GM21619 (cell line): ENCODE data around the gene CHRNA10.
"Not testable (repeated sequence)": the region's sequence is repeated elsewhere in the genome, so short reads cannot be mapped to it uniquely, and the experiment has no call there.

ENCODE experiments used
- ATAC-seq: cut with Tn5 transposase; IDR thresholded peaks from one replicate; pipeline ENCODE4 v1.9.1; 2021; ENCODE audit not compliant: unreplicated experiment

Gene CHRNA10

GRCh38 chr11:3665336-3666022 lies 5.7 kb downstream of the CHRNA10 start:
- no peak for ATAC-seq

- ATAC-seq = no peak
These were observed 7.1 kb downstream of the CHRNA10 start for GRCh38 chr11:3664032-3664630.

GRCh38 chr11:3662856-3663255 lies 8.3 kb downstream of the CHRNA10 start:
- ATAC-seq = no peak

GRCh38 chr11:3660960-3661359 lies 10.2 kb downstream of the CHRNA10 start:
- no peak for ATAC-seq

- no peak for ATAC-seq
These were observed 11.3 kb downstream of the CHRNA10 start for GRCh38 chr11:3659595-3660515.

GRCh38 chr11:3658252-3658651 lies 12.9 kb downstream of the CHRNA10 start:
- no peak for ATAC-seq

GRCh38 chr11:3657331-3657730 lies 13.9 kb downstream of the CHRNA10 start:
- not testable (repeated sequence) for ATAC-seq

- ATAC-seq = no peak
These were observed 15.6 kb downstream of the CHRNA10 start for GRCh38 chr11:3655547-3655946.

- not testable (repeated sequence) for ATAC-seq
These were observed 18.7 kb downstream of the CHRNA10 start for GRCh38 chr11:3652514-3652913.

GRCh38 chr11:3649374-3649773 lies 21.8 kb downstream of the CHRNA10 start:
- not testable (repeated sequence) for ATAC-seq

GRCh38 chr11:3648843-3649242 lies 22.3 kb downstream of the CHRNA10 start:
- not testable (repeated sequence) for ATAC-seq

- no peak for ATAC-seq
These were observed 25.6 kb downstream of the CHRNA10 start for GRCh38 chr11:3645552-3645951.

GRCh38 chr11:3644817-3645235 lies 26.4 kb downstream of the CHRNA10 start, which contains the start of gene ART1:
Gene ART1 (plus strand): TSS chr11:3645128. CDS start chr11:3659214, 14,086 bp downstream.
- ATAC-seq = no peak

- not testable (repeated sequence) for ATAC-seq
These were observed 28.1 kb downstream of the CHRNA10 start for GRCh38 chr11:3643102-3643546.

GRCh38 chr11:3642071-3642951 lies 28.9 kb downstream of the CHRNA10 start:
- no peak for ATAC-seq

GRCh38 chr11:3641701-3642070 lies 29.5 kb downstream of the CHRNA10 start, which contains the start of gene ART5:
Gene ART5 (minus strand): TSS chr11:3641992. CDS start chr11:3641862, 130 bp downstream.
- no peak for ATAC-seq

GRCh38 chr11:3641191-3641590 lies 30.0 kb downstream of the CHRNA10 start:
- no peak for ATAC-seq

GRCh38 chr11:3639841-3640240 lies 31.3 kb downstream of the CHRNA10 start:
- no peak for ATAC-seq

GRCh38 chr11:3638513-3638912 lies 32.7 kb downstream of the CHRNA10 start:
- ATAC-seq = no peak

- ATAC-seq = no peak
These were observed 34.0 kb downstream of the CHRNA10 start for GRCh38 chr11:3637201-3637600.
